GM19455 (cell line): ENCODE data around the gene GPR152.
"Not testable (repeated sequence)": the region's sequence is repeated elsewhere in the genome, so short reads cannot be mapped to it uniquely, and the experiment has no call there.

Source experiments
- ATAC-seq: cut with Tn5 transposase; IDR thresholded peaks from one replicate; pipeline ENCODE4 v1.9.1; 2021; ENCODE audit not compliant: unreplicated experiment

The GPR152 gene

DNA sequence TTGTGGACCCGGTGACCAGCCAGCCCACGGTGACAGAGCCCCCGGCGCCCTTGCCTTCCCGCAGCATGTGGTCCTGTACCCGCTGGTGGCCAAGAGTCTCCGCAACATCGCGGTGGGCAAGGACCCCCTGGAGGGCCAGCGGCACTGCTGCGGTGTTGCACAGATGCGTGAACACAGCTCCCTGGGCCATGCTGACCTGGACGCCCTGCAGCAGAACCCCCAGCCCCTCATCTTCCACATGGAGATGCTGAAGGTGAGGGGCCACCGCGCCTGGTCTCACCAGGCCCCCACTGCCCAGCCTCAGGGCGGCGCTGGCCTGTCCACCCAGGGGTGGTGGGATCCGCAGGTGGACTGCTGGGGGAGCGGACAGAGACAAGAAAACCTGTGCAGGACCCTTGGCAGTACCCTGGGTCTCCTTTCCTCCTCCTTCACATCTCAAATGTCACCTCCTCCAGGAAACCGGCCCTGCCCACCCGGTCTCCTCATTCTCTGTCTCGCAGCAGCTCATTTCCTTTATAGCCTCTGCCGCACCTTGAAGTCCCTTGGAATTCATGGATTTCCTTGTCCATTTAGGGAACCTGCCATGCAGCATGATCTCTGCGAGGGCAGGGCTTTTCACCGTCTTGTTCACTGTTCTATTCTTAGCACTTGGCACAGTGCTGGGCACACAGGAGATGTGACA is 36.8 kb upstream of the GPR152 start:
- ATAC-seq = no peak

DNA sequence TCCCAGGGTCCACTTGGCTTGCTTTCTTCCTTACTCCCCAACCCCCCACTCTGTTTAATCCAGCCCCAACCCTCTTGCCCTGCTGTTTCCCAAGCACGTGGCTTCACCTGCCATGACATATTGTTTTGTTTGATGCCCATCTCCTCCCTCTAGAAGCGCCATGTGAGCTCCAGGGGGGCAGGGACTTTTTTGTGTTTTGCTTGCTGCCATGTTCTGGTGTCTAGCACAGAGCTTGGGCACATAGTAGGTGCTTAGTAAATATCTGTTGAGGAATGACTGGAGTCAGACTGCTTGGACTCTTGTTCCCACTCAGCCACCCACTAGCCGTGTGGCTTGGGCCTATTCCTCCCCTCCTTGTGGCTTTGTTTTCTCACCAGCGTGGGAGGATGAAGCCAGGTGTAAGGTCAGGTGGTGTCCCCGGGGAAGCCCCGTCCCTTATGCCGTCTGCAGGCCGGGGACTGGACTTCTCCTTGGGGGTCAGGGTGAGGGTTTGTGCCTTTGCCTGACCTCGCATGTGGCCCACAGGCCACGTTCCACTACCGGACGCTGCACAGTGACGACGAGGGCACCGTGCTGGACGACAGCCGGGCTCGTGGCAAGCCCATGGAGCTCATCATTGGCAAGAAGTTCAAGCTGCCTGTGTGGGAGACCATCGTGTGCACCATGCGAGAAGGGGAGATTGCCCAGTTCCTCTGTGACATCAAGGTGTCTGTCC is 34.1 kb upstream of the GPR152 start:
- ATAC-seq = peak; percentile 38

DNA sequence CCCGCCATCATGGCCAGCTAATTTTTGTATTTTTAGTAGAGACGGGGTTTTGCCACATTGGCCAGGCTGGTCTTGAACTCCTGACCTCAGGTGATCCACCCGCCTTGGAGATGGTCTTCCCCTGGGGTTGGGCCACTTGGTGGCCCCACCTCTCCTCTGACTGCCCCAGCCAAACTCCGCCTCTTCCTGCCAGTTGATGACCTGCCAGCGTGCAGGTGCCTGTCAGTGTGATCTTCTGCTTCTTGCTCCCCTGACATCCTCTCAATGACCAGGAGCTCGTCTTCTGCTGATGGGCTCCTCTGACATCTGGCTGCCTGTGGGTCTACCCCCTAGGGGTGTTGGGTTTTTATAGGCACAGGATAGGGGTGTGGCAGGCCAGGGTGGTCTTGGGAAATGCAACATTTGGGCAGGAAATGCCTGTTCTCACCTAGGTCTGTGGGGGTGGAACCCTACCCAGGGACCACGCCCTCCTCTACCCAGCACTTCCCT is 33.4 kb upstream of the GPR152 start:
- not testable (repeated sequence) for ATAC-seq

DNA sequence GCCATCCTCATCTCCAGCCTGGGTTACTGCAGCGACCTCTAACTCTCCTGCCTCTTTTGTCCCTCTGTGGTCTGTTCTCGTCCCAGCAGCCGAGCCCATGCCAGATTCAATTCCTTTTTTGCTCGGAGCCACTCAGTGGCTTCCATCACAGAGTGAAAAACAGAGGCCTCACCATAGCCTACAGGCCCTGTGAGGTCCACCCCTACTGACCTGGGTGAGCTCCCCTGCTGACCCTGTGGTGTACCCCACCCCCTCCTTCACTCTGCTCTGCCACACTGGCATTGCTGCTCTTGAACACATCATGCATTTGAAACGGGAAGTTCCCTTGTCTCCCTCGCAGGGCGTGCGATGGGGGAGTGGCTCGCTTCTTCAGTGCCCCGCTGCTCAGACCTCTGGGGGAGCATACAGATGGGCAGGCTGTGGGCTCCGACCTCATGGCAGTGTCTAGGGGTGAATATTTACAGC is 32.4 kb upstream of the GPR152 start:
- ATAC-seq = no peak

DNA sequence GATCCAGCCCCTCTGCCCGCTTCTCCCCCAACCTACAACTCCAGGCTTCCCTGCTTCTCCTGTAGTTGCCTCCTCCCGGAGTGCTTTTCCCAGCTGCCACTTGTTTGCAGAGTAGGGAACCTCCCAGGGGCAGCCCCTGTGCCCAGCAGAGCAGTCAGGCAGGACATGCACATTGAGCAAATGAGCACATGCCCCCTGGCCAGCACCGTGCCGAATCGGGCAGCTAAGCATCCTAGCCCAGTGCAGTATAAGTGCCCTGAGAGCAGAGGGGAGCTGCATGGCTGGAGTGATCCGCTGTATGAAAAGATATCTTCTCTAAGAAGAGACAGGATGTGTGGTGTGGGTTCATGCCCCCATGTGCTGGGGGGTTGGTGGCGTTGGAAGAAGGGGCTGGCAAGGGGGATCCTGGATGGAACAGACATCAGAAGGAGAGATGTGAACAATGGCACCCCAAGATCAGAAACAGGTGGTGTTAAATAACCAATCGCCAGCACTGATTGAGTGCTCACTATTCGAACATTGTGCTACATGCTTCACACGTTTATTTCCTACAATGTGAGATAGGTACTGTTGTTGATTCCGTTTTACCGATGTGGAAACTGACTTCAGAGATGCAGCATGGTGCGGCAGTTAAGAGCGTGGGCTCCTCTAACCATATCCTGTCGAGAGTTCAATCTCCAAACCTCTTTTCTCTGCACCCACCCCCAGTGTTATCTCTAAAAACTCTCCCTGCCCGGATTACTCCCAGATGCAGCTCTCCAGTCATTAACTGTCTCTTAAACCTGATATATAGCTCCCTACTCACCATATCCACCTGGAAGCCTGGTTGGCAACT is 31.5 kb upstream of the GPR152 start:
- no peak for ATAC-seq

DNA sequence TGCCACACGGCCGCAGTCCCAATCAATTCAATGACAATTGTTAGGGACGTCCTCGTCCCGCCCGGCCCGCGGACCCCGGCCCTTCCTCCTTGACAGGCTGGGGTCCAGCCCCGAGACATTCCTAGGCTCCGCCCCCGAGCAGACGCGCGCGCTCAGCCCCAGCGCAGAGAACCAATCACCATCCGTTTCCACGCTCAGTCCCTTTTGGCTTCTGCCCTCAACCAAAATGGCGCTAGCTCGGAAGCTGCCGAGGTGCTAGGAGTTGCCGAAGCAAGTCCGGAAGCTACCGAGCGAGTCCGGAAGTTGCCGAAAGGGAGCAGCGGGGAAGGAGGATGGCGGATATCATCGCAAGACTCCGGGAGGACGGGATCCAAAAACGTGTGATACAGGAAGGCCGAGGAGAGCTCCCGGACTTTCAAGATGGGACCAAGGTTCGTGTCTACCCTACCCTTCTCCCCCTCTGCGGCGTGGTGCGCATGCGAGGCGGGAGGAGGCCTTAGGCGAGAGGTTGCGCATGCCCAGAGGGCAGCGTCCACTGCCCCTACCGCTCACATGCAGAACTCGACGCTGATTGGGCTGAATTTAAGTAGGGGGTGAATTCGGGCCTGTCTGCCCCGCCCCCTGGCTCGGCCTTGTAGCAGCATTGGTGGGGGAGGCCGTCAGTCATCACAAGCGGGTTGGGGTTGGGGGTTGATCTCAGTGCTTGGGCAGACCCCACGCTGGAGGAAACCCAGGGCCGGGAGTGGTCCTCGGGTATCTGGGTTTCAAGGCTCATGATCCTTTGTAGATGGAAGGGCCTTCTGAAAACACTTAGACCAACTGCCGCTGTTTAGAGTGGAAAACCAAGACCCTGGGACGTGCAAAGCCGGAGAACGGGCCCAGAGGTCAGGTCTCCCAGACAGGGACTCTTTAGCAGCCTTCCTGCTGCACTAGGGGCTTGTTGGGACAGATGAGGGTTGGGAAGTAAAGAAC is 30.6 kb upstream of the GPR152 start, which contains the start of gene AIP:
Gene AIP, plus strand, starts transcription at position 200 of the 972 bp plus-strand sequence. Its CDS starts 133 bp downstream, at position 333.
- ATAC-seq = peak; percentile 60

DNA sequence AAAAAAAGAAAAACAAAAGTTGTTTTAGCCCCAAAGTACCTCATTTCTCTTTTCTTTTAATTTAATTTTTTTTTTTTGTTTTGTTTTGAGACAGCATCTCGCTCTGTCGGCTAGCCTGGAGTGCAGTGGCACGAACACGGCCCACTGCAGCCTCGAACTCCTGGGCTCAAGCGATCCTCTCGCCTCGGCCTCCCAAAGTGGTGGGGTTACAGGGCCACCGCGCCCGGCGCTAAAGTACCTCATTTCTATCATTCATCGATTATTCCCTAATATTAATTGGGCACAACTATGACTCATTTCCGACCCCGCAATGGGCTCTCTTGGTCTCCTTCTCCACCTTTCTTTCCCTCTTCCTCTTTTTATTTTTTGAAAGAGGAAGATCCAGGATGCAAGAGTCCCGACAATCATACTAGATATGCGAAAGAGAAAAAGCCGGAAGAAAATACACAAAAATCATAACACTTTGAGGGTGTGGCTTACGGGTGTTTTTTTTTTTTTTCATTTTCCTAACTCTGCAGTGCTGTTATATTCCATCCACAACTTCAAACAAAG is 29.8 kb upstream of the GPR152 start:
- no peak for ATAC-seq

DNA sequence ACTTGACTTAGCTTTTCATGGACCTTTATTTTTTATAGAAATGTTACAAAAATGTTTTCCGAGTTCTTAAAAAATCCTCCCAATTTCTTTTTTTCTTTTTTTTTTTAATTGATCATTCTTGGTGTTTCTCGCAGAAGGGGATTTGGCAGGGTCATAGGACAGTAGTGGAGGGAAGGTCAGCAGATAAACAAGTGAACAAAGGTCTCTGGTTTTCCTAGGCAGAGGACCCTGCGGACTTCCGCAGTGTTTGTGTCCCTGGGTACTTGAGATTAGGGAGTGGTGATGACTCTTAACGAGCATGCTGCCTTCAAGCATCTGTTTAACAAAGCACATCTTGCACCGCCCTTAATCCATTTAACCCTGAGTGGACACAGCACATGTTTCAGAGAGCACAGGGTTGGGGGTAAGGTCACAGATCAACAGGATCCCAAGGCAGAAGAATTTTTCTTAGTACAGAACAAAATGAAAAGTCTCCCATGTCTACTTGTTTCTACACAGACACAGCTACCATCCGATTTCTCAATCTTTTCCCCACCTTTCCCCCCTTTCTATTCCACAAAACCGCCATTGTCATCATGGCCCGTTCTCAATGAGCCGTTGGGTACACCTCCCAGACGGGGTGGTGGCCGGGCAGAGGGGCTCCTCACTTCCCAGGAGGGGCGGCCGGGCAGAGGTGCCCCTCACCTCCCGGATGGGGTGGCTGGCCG is 25.0 kb upstream of the GPR152 start:
- not testable (repeated sequence) for ATAC-seq

DNA sequence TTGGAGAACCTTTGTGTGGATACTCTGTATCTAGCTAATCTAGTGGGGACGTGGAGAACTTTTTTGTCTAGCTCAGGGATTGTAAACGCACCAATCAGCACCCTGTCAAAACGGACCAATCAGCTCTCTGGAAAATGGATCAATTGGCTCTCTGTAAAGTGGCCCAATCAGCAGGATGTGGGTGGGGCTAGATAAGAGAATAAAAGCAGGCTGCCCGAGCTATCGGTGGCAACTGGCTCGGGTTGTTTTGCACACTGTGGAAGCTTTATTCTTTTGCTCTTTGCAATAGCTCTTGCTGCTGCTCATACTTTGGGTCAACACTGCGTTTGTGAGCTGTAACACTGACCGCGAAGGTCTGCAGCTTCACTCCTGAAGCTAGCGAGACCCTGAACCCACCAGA is 24.2 kb upstream of the GPR152 start:
- not testable (repeated sequence) for ATAC-seq

DNA sequence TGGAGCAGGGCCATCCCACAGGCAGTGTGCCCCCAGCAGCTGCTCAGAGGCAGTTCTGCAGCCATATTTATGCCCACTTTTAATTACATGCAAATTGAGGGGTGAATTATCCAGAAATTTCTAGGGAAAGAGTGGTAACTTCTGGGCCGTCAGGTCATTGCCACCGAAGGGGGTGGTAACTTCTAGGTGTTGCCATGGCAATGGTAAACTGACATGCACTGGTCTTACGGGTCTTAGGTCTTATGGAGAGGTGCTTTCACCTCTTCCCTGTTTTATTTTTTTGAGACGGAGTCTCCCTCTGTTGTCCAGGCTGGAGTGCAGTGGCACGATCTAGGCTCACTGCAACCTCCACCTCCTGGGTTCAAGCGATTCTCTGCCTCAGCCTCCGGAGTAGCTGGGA is 20.4 kb upstream of the GPR152 start:
- no peak for ATAC-seq

DNA sequence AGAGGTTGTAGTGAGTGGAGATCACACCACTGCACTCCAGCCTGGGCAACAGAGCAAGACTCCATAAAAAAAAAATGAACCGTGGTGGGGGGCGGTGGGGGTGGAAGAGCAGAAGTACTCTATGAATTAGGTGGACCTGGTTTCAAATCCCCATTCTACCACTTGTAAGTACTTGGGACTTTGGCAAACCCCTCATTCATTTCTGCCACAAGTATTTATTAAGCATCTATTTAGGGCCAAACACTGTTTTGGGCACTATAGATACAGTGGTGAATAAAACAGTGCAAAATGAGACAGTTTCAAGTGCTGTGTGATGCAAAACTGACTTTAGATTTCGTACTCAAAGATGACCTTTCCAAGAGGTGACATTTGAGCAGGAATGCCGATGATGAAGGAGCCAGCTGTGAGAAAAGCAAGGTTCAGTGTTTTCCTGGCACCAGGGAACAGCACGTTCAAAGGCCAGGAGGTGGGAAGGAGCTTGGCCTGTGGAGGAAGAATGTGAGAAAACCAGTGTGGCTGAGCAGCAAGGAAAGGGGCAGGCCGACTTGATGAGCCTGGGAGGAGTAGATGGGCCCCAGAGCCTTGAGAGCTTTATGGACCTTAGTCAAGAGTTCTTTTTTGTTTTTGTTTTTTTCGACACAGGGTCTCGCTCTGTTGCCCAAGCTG is 17.9 kb upstream of the GPR152 start:
- no peak for ATAC-seq

DNA sequence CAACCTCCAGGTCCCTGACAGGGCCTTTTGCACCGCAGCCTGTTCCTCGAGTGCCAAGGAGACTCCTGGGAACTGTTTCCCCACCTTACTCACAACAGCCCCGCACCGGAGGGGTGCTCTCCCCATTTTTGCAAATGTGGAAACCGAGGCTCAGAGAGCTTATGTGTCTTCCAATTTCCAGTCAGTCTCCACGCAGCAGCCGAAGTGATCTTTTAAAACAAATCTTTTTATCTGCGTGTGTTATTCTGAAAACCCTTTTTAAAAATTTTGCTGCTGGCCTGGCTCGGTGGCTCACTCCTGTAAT is 16.9 kb upstream of the GPR152 start:
- ATAC-seq = no peak

DNA sequence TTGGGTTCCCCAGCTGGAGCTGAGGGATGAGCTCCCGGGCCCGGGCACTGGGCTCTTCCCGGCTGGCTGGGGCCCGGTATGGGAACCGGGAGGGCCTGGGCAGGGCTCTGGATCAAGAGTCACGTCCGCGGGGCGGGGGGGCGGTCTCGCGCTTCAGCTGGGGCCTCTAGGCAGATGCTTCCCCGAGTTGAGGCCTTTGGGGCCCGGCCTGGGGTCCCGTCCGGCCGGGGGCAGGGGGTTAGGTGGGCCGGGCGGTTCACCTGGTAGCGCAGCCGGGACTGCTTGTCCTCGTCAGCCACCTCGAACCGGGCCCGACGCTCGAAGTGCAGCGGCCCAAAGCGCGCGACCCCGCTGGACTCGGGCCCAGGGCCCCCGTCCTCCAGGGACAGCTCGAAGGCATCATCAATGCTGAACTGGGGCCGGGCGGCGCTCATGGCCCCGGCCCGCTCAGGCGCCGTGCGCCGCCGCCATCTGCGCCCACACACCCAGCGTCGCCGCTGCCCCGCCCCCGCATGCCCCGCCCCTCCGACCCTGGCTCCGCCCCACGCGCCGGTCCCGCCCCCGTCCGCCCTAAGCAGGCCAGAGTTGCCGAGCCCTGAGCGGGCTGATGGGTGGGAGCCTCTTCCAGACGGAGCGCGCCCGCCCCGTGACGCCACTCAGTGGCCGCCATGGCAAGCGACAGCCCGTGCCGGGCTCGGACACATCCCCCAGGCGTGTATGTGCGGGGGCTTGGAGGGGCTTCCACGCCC is 16.4 kb upstream of the GPR152 start, which contains the start of gene TMEM134:
Gene TMEM134, minus strand, starts transcription at position 493 of the 749 bp plus-strand sequence. Its CDS starts 59 bp downstream, at position 434.
- ATAC-seq = peak; percentile 65

DNA sequence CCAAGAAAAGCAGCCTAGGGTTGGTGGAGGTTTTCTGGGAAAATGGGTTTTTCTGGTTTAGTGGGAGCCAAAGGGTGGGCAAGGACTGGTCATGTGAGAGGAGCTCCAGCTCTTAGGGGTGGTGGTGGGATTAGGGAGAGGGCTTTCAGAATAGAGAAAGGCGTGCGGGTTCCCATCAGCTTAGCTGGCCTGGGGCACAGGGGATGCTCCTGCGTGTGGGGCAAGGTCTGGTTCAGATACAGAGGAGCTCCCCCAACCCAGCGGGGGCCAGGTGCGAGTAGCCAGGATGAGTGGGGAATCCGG is 15.9 kb upstream of the GPR152 start:
- ATAC-seq = no peak

DNA sequence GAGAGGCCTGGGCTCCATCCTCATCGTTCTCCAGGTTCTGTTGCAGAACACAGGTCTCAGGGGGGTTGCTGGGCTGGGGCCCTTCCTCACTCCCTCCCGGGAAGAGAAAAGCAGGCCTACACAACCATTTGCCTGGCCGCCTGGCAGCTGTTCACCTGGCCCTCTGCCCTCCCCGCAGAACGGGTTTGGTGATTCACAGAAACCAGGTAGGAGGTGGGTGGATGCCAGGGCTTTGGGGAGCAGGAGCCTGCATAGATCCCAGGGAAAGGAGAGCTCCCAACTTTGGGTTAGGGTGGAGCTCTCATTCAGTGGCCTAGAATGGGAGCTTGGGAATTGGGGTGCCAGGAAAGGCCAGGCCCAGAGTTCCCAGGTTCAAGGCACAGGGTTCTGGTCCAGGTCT is 15.5 kb upstream of the GPR152 start:
- no peak for ATAC-seq

DNA sequence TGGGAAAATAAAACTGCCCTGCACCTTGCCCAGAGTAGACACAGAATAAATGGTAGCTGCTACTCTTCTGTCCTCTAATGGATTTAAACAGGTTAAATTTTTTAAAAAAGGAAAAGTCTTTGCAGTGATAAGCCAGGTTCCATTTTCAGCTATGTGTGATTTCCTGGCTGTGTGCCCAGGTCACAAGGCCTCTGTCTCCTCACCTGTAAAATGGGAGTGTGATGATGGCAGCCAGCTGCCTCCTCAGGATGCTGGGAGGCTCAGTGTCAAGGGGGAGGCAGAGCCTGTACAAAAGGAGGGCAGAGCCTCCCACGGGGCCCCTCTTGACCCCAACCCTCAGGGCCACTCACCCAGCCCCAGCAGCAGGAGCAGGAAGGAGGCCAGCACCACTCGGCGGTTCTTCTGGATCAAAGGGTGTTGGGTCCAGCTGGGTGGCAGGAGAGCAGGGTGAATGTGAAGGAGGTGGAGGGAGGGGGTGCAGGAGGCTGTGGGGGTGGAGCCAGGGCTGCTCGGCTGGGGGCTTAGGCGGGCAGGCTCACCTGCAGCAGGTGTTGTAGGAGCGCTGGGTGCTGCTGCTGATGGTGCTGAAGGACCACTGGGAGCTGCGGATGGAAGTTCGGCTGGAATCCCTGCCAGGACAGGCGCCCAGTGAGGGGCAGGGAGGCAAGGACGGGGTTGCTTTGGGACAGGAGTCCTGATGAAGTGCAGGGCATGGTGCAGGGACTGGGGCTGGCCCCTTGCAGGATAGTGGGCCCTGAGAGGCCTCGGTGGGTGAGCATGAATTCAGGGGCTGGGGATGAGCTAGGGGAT is 14.6 kb upstream of the GPR152 start:
- no peak for ATAC-seq

DNA sequence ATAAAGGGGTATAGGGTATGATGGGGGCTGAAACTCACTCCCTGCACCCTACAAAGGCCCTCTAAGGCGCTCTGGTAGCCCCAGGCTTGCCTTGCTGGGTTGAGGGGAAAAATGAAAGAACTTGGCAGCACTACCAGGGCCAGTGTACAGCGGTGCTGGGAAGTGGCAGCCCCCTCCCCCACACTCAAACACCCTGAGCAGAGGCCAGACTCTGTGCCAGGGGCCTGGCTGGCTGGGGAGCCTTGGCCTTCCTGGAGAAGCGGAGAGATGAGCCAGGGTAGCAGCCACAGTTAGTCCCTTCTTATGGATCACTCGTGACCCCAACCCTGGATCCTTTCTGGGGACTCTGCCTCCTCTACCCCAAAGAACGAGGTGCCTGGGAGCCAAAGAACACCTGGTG is 13.8 kb upstream of the GPR152 start:
- ATAC-seq = no peak
